Neutrophil (primary cell): ENCODE results near the gene ABHD12.

ENCODE experiments used
- H3K27ac ChIP-seq: fragments of 200-600 bp; sonication (generic); 2 replicates; pipeline ENCODE4 v1.5.1; 2016; ENCODE audit warnings: mild to moderate bottlenecking, moderate library complexity
- H3K27me3 ChIP-seq: fragments of 200-600 bp; sonication (generic); 2 replicates; pipeline ENCODE4 v1.6.0; 2016; ENCODE audit warnings: mild to moderate bottlenecking
- H3K36me3 ChIP-seq: fragments of 200-600 bp; sonication (generic); 2 replicates; pipeline ENCODE4 v1.5.1; 2017
- H3K4me1 ChIP-seq, 2 experiments: fragments of 200-600 bp in 1 of 2; sonication (generic) in 1 of 2; 1 replicate in 1 of 2; 2 replicates in 1 of 2; pipeline versions ENCODE4 v1.5.1 to v1.6.1; 2013 to 2016; ENCODE audit warnings: low read depth in 1 of 2, low read length in 1 of 2, mild to moderate bottlenecking in 1 of 2, moderate library complexity in 1 of 2; ENCODE audit not compliant: control insufficient read depth in 1 of 2, insufficient read depth in 1 of 2
- H3K4me3 ChIP-seq, 2 experiments: fragments of 200-600 bp in 1 of 2; sonication (generic) in 1 of 2; 1 replicate in 1 of 2; 2 replicates in 1 of 2; pipeline ENCODE4 v1.5.1; 2013 to 2016; ENCODE audit warnings: low read depth in 1 of 2, low read length in 1 of 2, mild to moderate bottlenecking in 1 of 2, moderate library complexity in 1 of 2
- H3K9me3 ChIP-seq: fragments of 200-600 bp; sonication (generic); 2 replicates; pipeline ENCODE4 v1.5.1; 2016
- TF ChIP-seq, protein P1 (sequence below): fragments of 200-600 bp; sonication (generic); IDR thresholded peaks from 2 replicates; pipeline ENCODE4 v1.5.1; 2016; ENCODE audit warnings: antibody characterized with exemption

The ABHD12 gene

GRCh38 chr20:25293910-25294458 is 96.7 kb downstream of the ABHD12 start:
- H3K9me3 ChIP-seq = no peaks in the 10 kb centered on the region
- peaks cover 77% of the 10 kb centered on the region for H3K36me3 ChIP-seq
- TF ChIP-seq, protein P1, sequence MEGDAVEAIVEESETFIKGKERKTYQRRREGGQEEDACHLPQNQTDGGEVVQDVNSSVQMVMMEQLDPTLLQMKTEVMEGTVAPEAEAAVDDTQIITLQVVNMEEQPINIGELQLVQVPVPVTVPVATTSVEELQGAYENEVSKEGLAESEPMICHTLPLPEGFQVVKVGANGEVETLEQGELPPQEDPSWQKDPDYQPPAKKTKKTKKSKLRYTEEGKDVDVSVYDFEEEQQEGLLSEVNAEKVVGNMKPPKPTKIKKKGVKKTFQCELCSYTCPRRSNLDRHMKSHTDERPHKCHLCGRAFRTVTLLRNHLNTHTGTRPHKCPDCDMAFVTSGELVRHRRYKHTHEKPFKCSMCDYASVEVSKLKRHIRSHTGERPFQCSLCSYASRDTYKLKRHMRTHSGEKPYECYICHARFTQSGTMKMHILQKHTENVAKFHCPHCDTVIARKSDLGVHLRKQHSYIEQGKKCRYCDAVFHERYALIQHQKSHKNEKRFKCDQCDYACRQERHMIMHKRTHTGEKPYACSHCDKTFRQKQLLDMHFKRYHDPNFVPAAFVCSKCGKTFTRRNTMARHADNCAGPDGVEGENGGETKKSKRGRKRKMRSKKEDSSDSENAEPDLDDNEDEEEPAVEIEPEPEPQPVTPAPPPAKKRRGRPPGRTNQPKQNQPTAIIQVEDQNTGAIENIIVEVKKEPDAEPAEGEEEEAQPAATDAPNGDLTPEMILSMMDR = no peak
- H3K27me3 ChIP-seq = no peaks in the 10 kb centered on the region
- no peak overlapping the region for H3K27ac ChIP-seq
- H3K4me1 ChIP-seq = no peaks in the 10 kb centered on the region
- no peak overlapping the region for H3K4me3 ChIP-seq

DNA sequence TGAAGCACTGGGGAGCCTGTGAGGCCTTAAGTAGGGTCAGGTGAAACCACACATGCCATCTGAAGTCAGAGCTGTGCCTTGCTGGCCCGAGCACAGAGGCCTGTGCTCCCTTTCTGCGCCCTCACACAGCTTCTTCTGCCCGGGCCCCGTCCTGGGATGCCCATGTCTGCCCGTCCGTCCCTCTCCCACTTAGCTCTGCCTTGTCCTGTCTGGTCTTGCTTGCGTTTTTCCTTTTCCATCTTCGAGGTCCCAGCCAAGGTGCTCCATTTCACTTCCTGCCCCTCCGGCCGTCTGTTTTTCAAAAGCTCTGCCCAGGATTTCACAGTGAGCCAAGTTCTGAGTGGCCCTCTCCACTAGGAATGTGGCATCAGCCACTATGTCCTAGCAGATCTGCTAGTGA is 97.1 kb downstream of the ABHD12 start:
- H3K36me3 ChIP-seq = peaks cover 77% of the 10 kb centered on the region
- TF ChIP-seq, protein P1 = no peak
- no peaks in the 10 kb centered on the region for H3K9me3 ChIP-seq
- no peaks in the 10 kb centered on the region for H3K27me3 ChIP-seq
- H3K4me3 ChIP-seq = no peak overlapping the region
- H3K4me1 ChIP-seq = no peaks in the 10 kb centered on the region
- H3K27ac ChIP-seq = no peak overlapping the region

- Histone ChIP-seq H3K4me3 (no peak overlapping the region), H3K36me3 (peaks cover 80% of the 10 kb centered on the region), H3K9me3 (no peaks in the 10 kb centered on the region), H3K4me1 (no peaks in the 10 kb centered on the region), H3K27ac (no peak overlapping the region), H3K27me3 (no peaks in the 10 kb centered on the region)
- TF ChIP-seq, protein P1 = no peak
Observed at GRCh38 chr20:25292176-25292891, 98.3 kb downstream of the ABHD12 start.

GRCh38 chr20:25291432-25292133 is 99.1 kb downstream of the ABHD12 start:
- Histone ChIP-seq H3K4me1 (no peaks in the 10 kb centered on the region), H3K27me3 (no peaks in the 10 kb centered on the region), H3K9me3 (no peaks in the 10 kb centered on the region), H3K4me3 (no peak overlapping the region), H3K27ac (no peak overlapping the region), H3K36me3 (peaks cover 80% of the 10 kb centered on the region)
- TF ChIP-seq, protein P1 = no peak

DNA sequence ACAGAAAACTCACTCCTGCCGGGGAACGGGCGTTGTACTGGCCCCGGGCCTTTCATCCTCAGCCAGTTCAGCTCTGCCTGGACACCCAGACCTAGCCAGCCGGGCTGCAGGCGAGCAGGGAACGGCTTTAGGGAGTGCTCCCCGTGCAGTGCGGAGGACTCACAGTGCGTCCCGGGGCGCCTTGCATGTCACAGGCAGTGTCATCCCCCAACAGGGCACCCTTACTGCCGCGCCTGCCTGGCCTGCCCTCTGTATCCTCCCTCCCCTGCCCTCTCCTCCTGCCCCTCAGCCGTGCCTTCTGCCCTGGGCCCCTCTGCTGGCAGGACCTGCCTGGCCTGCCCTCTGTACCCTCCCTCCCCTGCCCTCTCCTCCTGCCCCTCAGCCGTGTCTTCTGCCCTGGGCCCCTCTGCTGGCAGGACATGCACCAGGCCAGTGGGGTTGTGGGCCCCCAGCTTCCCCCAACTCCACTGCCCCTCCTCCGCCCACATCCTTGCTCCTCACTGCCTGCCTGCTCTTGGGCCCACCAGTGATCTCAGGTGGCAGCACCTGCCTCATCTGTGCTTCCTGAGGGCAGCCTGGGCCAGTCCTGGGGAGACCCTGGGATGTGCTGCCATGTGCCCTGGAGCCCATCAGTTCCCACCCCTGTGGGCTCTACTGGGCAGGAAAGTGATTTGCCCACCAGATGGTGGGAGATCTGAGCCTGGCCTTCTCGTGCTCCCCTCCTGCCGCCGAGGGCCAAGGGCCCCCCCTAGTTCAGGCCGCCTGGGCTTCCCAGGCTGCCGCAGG is 99.8 kb downstream of the ABHD12 start:
- Histone ChIP-seq H3K36me3 (peaks cover 80% of the 10 kb centered on the region), H3K9me3 (no peaks in the 10 kb centered on the region), H3K4me1 (no peaks in the 10 kb centered on the region), H3K27ac (no peak overlapping the region), H3K4me3 (no peak overlapping the region), H3K27me3 (no peaks in the 10 kb centered on the region)
- TF ChIP-seq, protein P1 = no peak
